ENCODE results near the gene STARD7.
"Not testable (repeated sequence)": the region's sequence is repeated elsewhere in the genome, so short reads cannot be mapped to it uniquely, and the experiment has no call there.

The STARD7 gene, protein sequence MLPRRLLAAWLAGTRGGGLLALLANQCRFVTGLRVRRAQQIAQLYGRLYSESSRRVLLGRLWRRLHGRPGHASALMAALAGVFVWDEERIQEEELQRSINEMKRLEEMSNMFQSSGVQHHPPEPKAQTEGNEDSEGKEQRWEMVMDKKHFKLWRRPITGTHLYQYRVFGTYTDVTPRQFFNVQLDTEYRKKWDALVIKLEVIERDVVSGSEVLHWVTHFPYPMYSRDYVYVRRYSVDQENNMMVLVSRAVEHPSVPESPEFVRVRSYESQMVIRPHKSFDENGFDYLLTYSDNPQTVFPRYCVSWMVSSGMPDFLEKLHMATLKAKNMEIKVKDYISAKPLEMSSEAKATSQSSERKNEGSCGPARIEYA

DNA sequence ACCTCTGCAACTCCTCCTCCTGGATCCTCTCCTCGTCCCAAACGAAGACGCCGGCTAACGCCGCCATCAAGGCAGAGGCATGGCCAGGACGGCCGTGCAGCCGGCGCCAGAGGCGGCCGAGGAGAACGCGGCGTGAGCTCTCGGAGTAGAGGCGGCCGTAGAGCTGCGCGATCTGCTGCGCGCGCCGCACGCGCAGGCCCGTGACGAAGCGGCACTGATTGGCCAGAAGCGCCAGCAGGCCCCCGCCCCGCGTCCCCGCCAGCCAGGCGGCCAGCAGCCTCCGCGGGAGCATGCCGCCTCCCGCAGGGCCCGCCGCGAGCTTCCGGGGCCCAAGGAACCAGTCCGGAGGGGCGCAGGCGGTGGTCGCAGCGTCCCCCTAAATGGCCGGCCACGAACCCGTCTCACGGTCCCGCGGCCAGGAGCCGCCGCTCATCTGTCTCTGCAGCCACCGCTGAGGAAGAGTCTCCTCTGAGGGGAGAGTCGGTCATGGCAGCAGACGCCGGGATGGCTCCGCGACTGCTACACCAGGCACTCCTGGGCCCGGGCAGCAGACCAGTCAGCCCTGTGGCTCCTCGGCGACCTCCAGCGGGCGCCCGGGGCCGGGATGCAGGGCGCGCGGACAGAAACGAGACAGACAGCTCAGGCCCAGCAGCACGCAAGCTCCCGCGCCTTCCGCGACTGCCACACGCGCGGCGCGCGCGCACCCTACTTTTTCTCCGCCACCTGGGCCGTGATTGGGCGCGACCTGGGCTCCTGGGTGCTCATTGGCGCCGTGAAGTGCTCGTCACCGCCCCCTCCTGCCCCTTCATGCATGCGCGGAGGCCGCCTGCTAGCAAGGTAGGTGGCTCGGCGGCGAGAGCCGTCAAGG is at the start of gene STARD7:
Gene STARD7, minus strand, starts transcription at position 685 of the 868 bp plus-strand sequence. Its CDS starts 393 bp downstream, at position 292.
- in situ Hi-C loops (cut with MboI; ENCODE audit: low sequenced_read_pairs) = no loop called here

DNA sequence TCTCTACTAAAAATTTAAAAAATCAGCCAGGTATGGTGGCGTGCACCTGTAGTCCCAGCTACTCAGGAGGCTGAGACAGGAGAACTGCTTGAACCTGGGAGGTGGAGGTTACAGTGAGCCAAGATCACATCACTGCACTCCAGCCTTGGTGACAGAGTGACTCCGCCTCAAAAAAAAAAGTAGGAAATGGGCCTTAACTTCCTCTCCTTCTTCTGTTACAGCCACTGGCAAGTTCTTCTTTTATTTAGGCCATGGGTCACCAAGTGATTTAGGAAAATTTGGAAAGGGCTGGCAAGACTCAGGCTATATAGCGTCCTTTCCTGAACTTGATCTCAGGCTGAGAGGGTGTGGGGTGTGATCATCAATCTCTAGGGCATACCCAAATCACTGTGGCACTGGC is 49.1 kb upstream of the STARD7 start:
- in situ Hi-C loops (cut with MboI; ENCODE audit: low sequenced_read_pairs) = not testable (repeated sequence)

DNA sequence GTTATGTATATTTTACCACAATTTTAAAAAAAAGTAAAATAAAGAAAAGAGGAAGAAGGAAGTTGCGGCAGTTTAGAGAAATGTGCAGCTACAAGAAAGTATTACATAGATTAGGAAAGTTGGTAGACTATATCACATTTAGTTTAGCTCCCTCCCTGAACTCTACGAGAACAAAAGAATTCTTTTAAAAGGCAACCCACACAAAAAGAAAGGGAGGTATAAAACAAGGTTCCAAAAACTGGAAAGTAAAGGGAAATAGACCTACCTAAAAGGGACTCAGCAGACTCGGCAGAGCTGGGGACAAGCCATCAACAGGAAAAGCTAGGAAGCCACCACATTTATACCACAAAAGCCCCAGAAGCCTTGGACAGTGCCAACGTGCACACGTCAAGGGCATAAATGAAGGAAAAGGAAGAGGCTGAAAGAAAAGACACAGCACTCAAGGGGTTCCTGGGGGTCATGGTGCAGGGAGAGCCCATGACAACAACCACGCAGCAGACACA is 48.0 kb upstream of the STARD7 start:
- in situ Hi-C loops (cut with MboI; ENCODE audit: low sequenced_read_pairs) = no loop called here

DNA sequence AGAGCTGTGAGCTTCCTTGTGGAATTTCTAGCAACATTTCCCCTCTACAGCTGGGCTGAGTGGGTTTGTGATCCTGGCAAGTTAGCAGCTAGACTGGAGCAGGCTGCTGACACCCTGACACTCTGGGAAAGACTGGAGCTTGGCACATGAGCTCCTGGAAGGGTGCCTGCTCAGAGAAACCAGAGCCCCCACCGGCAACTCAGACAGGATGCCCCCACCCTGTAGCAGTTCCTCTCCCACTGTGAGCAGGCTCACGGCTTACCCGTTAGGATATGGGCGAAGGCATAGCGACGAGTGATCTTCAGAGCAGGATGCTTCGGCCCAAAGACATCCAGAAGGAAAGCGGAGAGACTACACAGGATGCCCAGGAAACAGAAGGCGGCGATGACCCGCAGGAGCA is 45.9 kb upstream of the STARD7 start:
- in situ Hi-C loops (cut with MboI; ENCODE audit: low sequenced_read_pairs) = no loop called here

DNA sequence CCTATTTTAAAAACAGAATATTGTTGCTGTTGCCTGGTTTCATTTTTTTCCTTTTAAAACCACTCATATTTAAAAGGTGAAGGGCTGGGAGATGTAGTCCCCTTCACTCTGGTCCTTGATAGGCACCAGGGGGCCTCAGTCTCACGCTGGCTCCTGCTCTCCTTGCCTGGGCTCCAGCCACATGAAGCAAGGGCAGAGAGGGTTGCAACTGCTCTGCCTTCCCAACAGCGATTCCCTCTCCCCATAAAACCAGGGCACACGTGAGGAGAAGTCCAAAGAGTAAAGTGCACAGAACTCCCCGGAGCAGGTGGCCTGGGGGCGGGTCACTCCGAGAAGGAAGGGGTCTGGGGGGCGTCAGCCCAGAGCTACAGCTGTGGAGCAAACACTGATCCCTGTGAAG is 44.4 kb upstream of the STARD7 start:
- in situ Hi-C loops (cut with MboI; ENCODE audit: low sequenced_read_pairs) = no loop called here

DNA sequence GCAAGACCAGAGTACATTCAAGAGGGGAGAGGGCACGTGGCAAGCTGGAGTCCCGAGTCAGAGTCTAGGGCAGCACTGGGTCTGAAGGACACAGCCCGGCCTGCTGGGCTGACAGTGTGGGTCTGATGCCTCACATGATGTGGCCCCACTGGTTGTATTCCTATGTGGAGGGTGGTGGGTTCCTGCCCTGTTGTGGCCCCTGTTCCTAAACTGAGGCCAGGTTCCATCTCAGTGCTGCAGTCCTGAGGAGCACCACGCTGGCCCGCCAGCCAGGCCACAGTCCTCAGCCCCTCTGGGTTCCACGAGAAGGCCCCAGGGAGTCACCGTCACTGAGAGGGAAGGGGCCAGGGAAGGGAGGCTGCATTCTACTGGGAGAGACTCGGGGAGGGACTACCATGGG is 43.9 kb upstream of the STARD7 start:
- in situ Hi-C loops (cut with MboI; ENCODE audit: low sequenced_read_pairs) = no loop called here

DNA sequence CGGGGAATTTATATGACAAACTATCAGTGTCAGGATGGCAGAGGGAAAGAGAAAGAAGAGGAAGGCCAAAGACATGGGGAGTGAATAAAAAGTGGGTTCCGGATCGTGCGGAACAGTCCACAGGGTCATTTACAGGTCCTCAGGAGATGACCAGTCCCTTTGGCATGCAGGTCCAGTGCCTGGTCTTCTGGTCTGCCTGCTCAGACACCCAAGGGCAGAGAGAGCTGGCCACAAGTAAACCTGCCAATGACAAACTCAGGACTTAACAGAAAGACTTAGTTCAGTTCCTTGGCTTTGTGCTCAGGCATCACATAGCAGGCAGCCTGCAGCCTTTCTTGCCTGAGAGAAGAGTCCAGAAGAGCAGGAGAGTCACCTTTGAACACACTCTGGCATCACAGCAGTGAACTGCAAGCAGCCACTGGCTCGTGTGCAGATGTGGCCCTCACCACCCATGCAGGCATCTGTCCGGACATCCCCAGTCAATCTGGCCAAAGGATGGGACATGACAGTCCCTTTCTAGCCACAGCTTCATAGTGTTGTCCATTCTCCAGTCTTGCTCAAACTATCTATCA is 43.2 kb upstream of the STARD7 start:
- in situ Hi-C loops (cut with MboI; ENCODE audit: low sequenced_read_pairs) = no loop called here

DNA sequence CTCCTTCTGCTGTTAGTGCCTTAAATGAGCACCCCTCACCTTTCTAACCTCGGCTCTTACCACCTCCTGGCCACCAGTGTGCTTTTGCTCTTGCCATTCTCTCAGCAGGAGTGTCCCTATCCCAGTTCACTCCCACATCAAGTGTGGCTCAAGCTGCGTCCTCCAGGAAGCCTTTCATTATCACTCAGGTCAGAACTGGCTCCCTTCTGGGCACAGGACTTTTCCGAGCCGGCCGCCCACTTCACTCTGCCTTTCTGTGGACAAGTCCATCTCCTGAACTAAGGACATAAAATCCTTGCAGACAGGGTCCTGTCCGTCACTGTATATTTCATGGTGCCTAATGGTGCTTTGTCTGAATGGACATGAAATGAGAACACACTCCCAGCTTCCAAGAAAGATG is 41.6 kb upstream of the STARD7 start:
- in situ Hi-C loops (cut with MboI; ENCODE audit: low sequenced_read_pairs) = no loop called here

DNA sequence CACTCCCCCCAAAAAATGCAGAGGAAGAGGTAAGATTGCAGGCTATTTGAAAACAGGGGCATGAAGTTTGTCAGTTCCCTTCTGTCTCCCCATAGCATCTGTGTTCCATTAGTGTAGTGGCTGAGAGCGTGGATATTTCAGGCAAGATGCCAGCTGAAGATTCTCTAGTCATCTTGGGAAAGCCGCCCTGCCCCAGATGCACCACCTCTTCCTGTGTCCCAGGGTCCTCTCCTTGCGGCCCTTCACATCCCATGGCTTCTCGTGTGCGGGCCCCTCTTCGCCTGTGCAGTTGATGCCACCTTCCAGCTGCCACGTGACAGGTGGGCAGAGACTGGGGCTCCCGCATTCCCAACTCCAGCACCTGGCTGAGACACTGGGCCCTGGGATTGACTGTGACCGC is 41.0 kb upstream of the STARD7 start:
- in situ Hi-C loops (cut with MboI; ENCODE audit: low sequenced_read_pairs) = no loop called here

DNA sequence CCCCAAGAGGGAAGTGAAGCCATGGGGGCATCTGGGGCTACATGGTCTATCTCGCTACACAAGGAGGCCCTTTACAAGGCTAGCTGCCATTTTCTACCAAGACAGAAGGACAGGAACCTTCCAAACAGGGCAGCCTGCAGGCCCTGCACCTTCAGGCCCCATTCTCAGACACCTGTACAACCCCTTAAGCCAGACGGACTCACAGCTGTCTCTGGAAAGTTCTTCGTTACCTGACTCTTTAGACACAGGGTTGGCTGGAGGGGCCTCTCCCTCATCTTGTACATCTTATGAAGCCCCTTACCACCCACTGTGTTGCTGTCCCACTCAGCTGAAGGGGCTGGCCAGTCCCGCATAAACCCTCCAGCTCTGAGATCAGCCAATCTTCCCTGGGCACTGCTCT is 40.0 kb upstream of the STARD7 start:
- in situ Hi-C loops (cut with MboI; ENCODE audit: low sequenced_read_pairs) = no loop called here

DNA sequence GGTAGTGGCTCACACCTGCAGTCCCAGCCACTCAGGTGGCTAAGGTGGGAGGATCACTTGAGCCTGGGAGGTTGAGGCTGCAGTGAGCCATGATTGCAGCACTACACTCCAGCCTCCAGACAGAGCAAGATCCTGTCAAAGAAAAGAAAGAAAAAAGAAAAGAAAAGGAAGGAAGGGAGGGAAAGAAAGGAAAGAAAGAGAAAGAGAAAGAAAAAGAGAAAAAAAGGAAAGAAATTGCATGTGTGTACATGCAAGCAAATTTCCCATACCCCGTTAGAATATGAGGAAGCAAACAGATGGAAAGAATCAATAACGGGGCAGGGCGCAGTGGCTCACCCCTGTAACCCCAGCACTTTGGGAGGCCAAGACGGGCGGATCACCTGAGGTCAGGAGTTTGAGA is 39.3 kb upstream of the STARD7 start:
- in situ Hi-C loops (cut with MboI; ENCODE audit: low sequenced_read_pairs) = no loop called here

DNA sequence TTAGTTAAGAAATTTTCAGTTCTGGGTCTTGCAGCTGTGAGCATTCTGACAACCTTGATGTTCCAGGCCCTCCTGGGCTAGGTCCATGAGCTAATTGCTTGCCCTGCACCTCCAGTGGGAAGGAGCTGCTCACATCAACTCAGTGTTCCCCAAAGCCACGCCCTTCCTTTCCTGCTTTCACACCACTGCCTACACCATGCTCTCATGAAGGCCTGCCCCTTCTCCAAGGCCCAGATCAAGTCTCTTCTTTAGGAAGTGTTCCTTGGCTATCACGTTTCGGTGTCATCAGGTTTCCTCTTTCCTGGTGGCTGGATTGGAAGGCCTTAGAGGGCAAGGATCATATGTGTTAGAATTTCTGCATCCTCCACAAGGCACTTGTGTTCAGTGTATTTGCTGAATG is 38.4 kb upstream of the STARD7 start:
- in situ Hi-C loops (cut with MboI; ENCODE audit: low sequenced_read_pairs) = no loop called here

DNA sequence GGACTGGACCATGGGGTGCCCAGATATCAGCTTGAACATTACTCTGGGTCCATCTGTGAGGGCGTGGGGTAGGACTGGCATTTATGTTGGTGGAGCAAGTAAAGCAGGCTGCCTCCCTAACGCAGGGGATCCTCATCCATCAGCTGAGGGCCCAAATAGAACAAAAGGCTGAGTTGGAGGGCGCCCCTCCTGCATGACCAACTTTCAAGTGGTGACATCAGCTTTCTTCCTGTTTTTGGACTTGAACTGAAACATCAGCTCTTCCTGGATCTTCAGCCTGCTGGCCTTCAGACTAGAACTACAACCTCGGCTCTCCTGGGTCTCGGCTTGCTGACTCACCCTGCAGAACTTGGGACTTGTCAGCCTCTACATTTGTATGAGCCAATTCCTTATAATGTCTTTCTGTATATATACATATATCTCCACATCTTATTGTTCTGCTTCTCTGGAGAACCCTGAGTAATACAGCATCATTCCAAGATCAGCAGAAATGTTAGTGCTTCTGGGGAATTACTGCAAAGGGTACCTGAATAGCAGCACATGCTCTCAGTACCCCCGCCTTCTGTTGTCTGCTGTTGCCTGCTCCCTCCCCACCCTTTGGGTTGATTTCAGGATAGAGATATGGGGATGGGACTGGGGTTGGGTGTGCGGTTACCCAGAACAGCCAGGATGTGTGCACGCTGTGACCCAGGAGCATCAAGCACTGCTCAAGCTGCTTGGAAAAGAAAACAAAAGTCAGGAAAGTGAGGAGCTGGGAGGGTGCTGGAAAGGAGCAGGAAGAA is 37.2 kb upstream of the STARD7 start:
- in situ Hi-C loops (cut with MboI; ENCODE audit: low sequenced_read_pairs) = no loop called here

DNA sequence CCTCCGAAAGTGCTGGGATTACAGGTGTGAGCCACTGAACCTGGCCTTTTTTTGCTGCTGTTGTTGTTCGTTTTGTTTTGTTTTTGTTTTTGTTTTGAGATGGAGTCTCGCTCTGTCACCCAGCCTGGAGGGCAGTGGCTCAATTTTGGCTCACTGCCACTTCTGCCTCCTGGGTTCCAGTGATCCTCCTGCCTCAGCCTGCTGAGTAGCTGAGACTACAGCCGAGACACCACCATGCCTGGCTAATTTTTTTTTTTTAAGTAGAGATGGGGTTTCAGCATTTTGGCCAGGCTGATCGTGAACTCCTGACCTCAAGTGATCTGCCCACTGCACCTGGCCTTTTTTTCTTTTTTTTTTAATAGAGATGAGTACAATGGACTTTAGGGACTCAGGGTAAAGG is 35.2 kb upstream of the STARD7 start:
- in situ Hi-C loops (cut with MboI; ENCODE audit: low sequenced_read_pairs) = no loop called here

DNA sequence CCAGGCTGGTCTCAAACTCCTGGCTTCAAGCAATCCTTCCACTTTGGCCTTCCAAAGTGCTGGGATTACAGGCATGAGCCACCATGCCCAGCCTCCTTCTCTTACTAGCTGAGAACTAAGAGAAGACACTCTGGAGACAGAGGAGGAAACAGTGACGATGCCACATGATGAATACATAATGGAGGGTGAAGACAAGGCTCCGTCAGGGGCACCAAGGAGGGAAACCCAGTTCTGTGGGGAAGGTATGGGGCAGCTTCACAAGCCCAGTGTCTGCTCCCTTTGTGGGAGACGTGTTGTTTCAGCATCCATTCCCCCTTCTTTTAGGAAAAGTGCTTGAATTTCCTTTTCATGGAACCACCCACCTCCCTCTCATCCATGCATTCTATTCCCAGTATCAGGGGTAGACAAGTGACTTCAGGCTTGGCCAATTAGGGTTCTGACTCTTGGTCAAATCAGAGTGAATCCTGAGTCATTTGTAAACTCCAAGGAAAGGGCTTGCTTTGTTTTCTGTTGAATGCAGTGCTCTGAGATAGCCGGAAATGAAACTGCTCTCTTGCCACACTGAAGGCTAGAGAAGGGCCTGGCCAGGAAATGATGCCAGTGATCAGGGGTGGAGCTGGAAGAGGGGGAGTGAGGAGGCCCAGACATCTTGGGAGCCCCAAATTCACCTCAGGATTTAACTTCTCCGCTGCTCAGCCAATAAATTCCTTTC is 33.4 kb upstream of the STARD7 start:
- in situ Hi-C loops (cut with MboI; ENCODE audit: low sequenced_read_pairs) = no loop called here

DNA sequence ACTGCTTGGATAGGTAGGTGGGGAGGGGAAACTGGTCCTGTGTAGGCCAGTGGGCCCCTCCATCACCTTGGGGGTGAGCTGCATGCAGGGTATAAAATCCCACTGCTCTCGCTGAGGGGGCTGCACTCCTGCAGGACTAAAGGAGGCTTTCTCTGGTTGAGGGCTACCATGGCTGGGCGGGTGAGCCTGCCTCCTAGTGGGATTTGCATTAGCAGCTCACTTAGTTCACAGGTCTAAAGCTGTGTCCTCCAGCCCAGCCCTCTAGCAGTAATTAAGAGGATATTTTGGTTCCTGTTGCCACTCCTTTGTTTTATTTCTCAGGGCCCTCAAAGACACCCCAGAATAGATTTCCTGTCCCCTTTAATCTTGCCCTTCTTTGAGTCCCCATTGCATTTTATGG is 32.6 kb upstream of the STARD7 start:
- in situ Hi-C loops (cut with MboI; ENCODE audit: low sequenced_read_pairs) = no loop called here

DNA sequence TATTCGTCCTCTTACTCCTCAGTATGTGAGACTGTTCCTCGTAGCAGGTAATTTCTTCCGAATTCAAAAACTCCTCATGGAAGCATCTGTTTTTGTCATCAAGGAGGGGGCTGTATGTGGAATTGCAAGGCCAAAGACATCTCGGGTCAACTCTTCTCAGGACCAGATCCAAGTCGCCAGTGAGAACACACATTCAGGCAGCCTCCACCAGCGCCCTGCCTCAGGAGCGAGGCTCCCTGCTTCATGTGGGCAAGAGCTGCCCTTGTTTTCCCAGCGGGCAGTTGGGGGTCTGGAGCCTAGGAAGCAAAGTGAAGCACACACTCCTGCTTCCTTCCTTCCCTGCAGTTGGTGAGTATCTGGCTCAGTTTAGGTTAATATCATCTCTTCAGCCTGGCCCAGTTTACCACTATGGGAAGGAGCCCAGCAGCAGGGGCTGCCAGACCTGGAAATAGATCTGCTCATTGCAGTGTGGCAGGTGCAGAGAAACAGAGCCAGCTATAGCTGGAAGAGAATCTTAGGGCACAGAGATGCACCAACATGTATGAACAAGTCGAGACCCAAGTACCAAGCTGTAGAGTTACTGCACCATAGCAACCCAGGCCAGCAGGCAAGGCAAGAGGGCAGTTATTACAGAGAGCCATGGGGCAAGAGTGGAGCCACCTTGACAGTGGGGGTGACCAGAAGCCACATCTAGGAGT is 31.9 kb upstream of the STARD7 start:
- in situ Hi-C loops (cut with MboI; ENCODE audit: low sequenced_read_pairs) = no loop called here

DNA sequence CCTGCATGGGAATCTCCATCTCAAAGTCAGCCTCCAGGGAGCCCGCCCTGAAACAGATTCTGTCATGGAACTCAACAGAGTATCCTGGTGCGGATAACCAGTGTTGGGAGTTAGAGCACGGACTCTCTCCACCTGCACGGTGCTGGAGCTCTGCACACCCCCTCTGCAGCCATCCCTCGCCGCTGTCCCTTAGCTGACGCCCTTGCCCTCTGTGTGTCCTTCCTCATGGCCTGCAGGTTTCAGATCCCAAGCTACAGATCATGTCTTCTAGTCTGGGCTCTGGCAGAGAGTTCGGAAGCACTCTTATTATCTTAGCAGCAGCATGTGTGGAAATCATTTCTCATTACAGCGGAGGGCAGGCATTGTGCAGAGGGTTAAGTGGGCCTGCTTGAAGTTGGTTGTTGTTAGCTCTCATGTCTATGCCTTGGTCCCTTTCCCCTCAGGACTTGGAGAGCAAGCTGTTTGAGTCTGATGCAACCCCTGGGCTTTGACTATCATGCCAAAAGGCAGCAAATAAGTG is 31.2 kb upstream of the STARD7 start:
- in situ Hi-C loops (cut with MboI; ENCODE audit: low sequenced_read_pairs) = no loop called here

DNA sequence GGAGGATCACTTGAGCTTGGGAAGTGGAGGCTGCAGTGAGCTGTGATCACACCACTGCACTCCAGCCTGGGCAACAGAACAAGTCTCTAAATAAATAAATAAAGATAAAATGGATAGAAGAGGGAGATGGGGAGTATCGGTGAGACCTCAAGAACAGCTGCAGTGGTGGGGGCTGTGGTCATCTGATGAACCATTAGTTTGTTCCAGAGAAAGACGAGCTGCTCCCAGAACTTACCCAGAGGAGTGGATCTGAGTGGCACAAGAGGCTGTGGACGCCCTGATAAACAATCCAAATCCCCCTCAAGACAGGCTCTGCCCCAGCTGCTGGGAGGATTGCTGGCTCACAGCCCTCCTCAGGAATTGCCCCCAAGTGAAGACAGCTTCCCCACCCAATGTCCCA is 30.5 kb upstream of the STARD7 start:
- in situ Hi-C loops (cut with MboI; ENCODE audit: low sequenced_read_pairs) = no loop called here

All from HL-60/S4 (cell line).